IMR-90 (cell line): ENCODE results near the gene UBXN1. TPM values are rescaled to one million over a fixed set of nuclear protein-coding genes. Genes with fewer than 3 reads are reported as not detected.

ENCODE experiments used
- ATAC-seq: fragments of 200-7000 bp; cut with Tn5 transposase; 2 replicates; pipeline ENCODE4 v1.9.1; 2020; ENCODE audit warnings: low read depth, mild to moderate bottlenecking, moderate library complexity
- BruUV-seq: library from RNA; stranded (reverse); fragments of 400-500 nt; replicated peaks from 2 replicates; lab custom pipeline; 2021; lab: Mats Ljungman, UMichigan
- CTCF ChIA-PET: fragments of 300-600 bp; formaldehyde crosslinking; extraction: SDS; loops from one replicate; lab custom pipeline; 2021; ENCODE audit warnings: antibody characterized with exemption; lab: Yijun Ruan, JAX
- POLR2A ChIA-PET: fragments of 300-600 bp; sonication (Branson Sonifier 250); formaldehyde crosslinking; loops from one replicate; lab custom pipeline; 2022; ENCODE audit warnings: antibody characterized with exemption; ENCODE audit not compliant: unreplicated experiment; lab: Charles Lee
- DNase-seq: peaks from one replicate; pipeline ENCODE4 v3.0.0; 2013
- H2AFZ ChIP-seq: replicated peaks from 2 replicates; pipeline ENCODE3; 2013; ENCODE audit warnings: low read length, mild to moderate bottlenecking; ENCODE audit not compliant: poor library complexity
- H2AK5ac ChIP-seq: 2 replicates; pipeline ENCODE4 v1.6.1; 2013; ENCODE audit warnings: low read depth, low read length, inconsistent platforms
- H2AK9ac ChIP-seq: replicated peaks from 2 replicates; pipeline ENCODE3; 2013; ENCODE audit warnings: mild to moderate bottlenecking, low read depth, low read length, moderate library complexity; ENCODE audit not compliant: poor library complexity
- H2BK120ac ChIP-seq: 2 replicates; pipeline ENCODE4 v1.6.1; 2013; ENCODE audit warnings: low read depth, low read length, inconsistent platforms
- H2BK15ac ChIP-seq: 3 replicates; pipeline ENCODE4 v1.6.1; 2013; ENCODE audit warnings: low read depth, low read length, inconsistent platforms
- H2BK20ac ChIP-seq: 2 replicates; pipeline ENCODE4 v1.6.1; 2013; ENCODE audit warnings: low read depth, mild to moderate bottlenecking, inconsistent platforms, low read length, moderate library complexity
- H2BK5ac ChIP-seq: 2 replicates; pipeline ENCODE4 v1.6.1; 2013; ENCODE audit warnings: mild to moderate bottlenecking, low read depth, low read length, inconsistent platforms; ENCODE audit not compliant: poor library complexity, severe bottlenecking
- H3K14ac ChIP-seq: replicated peaks from 2 replicates; pipeline ENCODE4 v1.6.1; 2013; ENCODE audit warnings: low read depth, low read length, inconsistent platforms
- H3K18ac ChIP-seq: 2 replicates; pipeline ENCODE4 v1.6.1; 2013; ENCODE audit warnings: low read depth, low read length, control low read depth
- H3K23ac ChIP-seq: 2 replicates; pipeline ENCODE4 v1.6.1; 2013; ENCODE audit warnings: low read depth, low read length, inconsistent platforms
- H3K27ac ChIP-seq: 2 replicates; pipeline ENCODE4 v1.5.1; 2013; ENCODE audit warnings: mild to moderate bottlenecking, control low read depth, low read length; ENCODE audit not compliant: insufficient read depth
- H3K27me3 ChIP-seq: 2 replicates; pipeline ENCODE4 v1.6.1; 2013; ENCODE audit warnings: low read length; ENCODE audit not compliant: control insufficient read depth, insufficient read depth
- H3K36me3 ChIP-seq: 2 replicates; pipeline ENCODE4 v1.6.1; 2013; ENCODE audit warnings: low read length, mixed read lengths; ENCODE audit not compliant: control insufficient read depth, insufficient read depth
- H3K4ac ChIP-seq: 2 replicates; pipeline ENCODE4 v1.6.1; 2013; ENCODE audit warnings: low read depth, low read length, inconsistent platforms
- H3K4me1 ChIP-seq: 2 replicates; pipeline ENCODE4 v1.6.1; 2013; ENCODE audit warnings: low read length, mixed read lengths; ENCODE audit not compliant: control insufficient read depth, insufficient read depth
- H3K4me2 ChIP-seq: 2 replicates; pipeline ENCODE4 v1.6.1; 2013; ENCODE audit warnings: low read depth, mild to moderate bottlenecking, control low read depth, low read length, moderate library complexity
- H3K4me3 ChIP-seq: 2 replicates; pipeline ENCODE4 v1.5.1; 2013; ENCODE audit warnings: low read depth, mild to moderate bottlenecking, control low read depth, low read length, moderate library complexity; ENCODE audit not compliant: insufficient read depth
- H3K56ac ChIP-seq: 2 replicates; pipeline ENCODE4 v1.6.1; 2013; ENCODE audit warnings: low read length, inconsistent platforms; ENCODE audit not compliant: insufficient read depth; ENCODE audit errors: extremely low read depth
- H3K79me1 ChIP-seq, 2 experiments: 2 replicates each; pipeline ENCODE4 v1.6.1; 2013; ENCODE audit warnings: low read length in 2 of 2, inconsistent platforms in 1 of 2, low read depth in 1 of 2
- H3K9ac ChIP-seq: 2 replicates; pipeline ENCODE4 v1.6.1; 2013; ENCODE audit warnings: low read depth, low read length, control low read depth
- H3K9me1 ChIP-seq: 2 replicates; pipeline ENCODE4 v1.6.1; 2013; ENCODE audit warnings: low read length, inconsistent platforms; ENCODE audit not compliant: insufficient read depth
- H3K9me3 ChIP-seq: 2 replicates; pipeline ENCODE4 v1.6.1; 2013; ENCODE audit warnings: low read length; ENCODE audit not compliant: control insufficient read depth, insufficient read depth
- H4K20me1 ChIP-seq: 2 replicates; pipeline ENCODE4 v1.6.1; 2013; ENCODE audit warnings: low read length, inconsistent platforms; ENCODE audit not compliant: insufficient read depth
- H4K5ac ChIP-seq: 2 replicates; pipeline ENCODE4 v1.6.1; 2013; ENCODE audit warnings: mild to moderate bottlenecking, low read depth, low read length, control low read depth
- H4K8ac ChIP-seq, 2 experiments: 2 replicates each; pipeline ENCODE4 v1.6.1; 2013; ENCODE audit warnings: low read depth in 2 of 2, low read length in 2 of 2, control low read depth in 1 of 2, inconsistent platforms in 1 of 2
- H4K91ac ChIP-seq: 2 replicates; pipeline ENCODE4 v1.6.1; 2013; ENCODE audit warnings: low read depth, low read length, inconsistent platforms; ENCODE audit not compliant: insufficient read depth
- BHLHE40 ChIP-seq: fragments of 150-350 bp; IDR thresholded peaks from 2 replicates; pipeline ENCODE4 v1.6.1; 2016; ENCODE audit warnings: mild to moderate bottlenecking, low read depth, low read length
- CEBPB ChIP-seq: IDR thresholded peaks from 2 replicates; pipeline ENCODE4 v1.6.1; 2012; ENCODE audit warnings: low read depth, low read length, improper control_type of control experiment
- CHD1 ChIP-seq: IDR thresholded peaks from 2 replicates; pipeline ENCODE4 v1.6.1; 2012; ENCODE audit warnings: low read depth, low read length, improper control_type of control experiment
- CTCF ChIP-seq: conservative IDR thresholded peaks from 2 replicates; pipeline ENCODE4 v1.5.1; 2012; ENCODE audit warnings: mild to moderate bottlenecking, low read depth, low read length, improper control_type of control experiment
- ELK1 ChIP-seq: fragments of 150-350 bp; IDR thresholded peaks from 2 replicates; pipeline ENCODE4 v1.6.1; 2016; ENCODE audit warnings: low read depth, mild to moderate bottlenecking, low read length, moderate library complexity, borderline replicate concordance
- FOS ChIP-seq: fragments of 150-350 bp; IDR thresholded peaks from 2 replicates; pipeline ENCODE4 v1.6.1; 2016; ENCODE audit warnings: low read depth, low read length
- MAFK ChIP-seq: IDR thresholded peaks from 2 replicates; pipeline ENCODE4 v1.6.1; 2012; ENCODE audit warnings: low read depth, low read length, improper control_type of control experiment
- MAZ ChIP-seq: IDR thresholded peaks from 2 replicates; pipeline ENCODE4 v1.6.1; 2012; ENCODE audit warnings: low read depth, mild to moderate bottlenecking, low read length, improper control_type of control experiment, moderate library complexity, borderline replicate concordance
- MXI1 ChIP-seq: IDR thresholded peaks from 2 replicates; pipeline ENCODE4 v1.6.1; 2012; ENCODE audit warnings: low read depth, mild to moderate bottlenecking, low read length, moderate library complexity, borderline replicate concordance
- NFE2L2 ChIP-seq: fragments of 150-350 bp; IDR thresholded peaks from 2 replicates; pipeline ENCODE4 v1.6.1; 2016; ENCODE audit warnings: low read depth, mild to moderate bottlenecking, low read length
- POLR2A ChIP-seq: IDR thresholded peaks from 2 replicates; pipeline ENCODE4 v1.6.1; 2012; ENCODE audit warnings: mild to moderate bottlenecking, low read depth, low read length
- RAD21 ChIP-seq: IDR thresholded peaks from 2 replicates; pipeline ENCODE4 v1.6.1; 2012; ENCODE audit warnings: low read length, improper control_type of control experiment
- RCOR1 ChIP-seq: IDR thresholded peaks from 2 replicates; pipeline ENCODE4 v1.6.1; 2012; ENCODE audit warnings: mild to moderate bottlenecking, low read length, improper control_type of control experiment; ENCODE audit not compliant: insufficient replicate concordance
- RFX5 ChIP-seq: IDR thresholded peaks from 2 replicates; pipeline ENCODE4 v1.8.0; 2012; ENCODE audit warnings: low read depth, mild to moderate bottlenecking, low read length, moderate library complexity
- SMC3 ChIP-seq: fragments of 150-350 bp; IDR thresholded peaks from 2 replicates; pipeline ENCODE4 v1.6.1; 2016; ENCODE audit warnings: low read depth, mild to moderate bottlenecking, antibody characterized with exemption, low read length, moderate library complexity
- WGBS, 2 experiments: methylation state at CpG; one replicate each; pipeline versions ENCODE4 v1.1.5 to v1.1.7; 2013; ENCODE audit warnings: missing lambda C conversion rate in 2 of 2; ENCODE audit not compliant: insufficient read length in 1 of 2; ENCODE audit errors: extremely low coverage in 2 of 2; 5-methylcytosine and 5-hydroxymethylcytosine counted together
- dilution Hi-C: fragments of 300-500 bp; cut with HindIII; formaldehyde crosslinking; loops from one replicate; pipeline ENCODE4 v1.14.3; 2018; ENCODE audit warnings: low sequenced_read_pairs; ENCODE audit not compliant: unreplicated experiment
- in situ Hi-C: fragments of 300-500 bp; cut with MboI; formaldehyde crosslinking; loops from 3 replicates; pipeline ENCODE4 v1.14.3; 2019; ENCODE audit warnings: low sequenced_read_pairs, inconsistent platforms, mixed read lengths
- intact Hi-C: fragments of 100-400 bp; cut with micrococcal nuclease; formaldehyde crosslinking; loops from 2 replicates; pipeline ENCODE4 v1.10.0; 2022
- polyA plus RNA-seq, 3 experiments: library from polyadenylated mRNA; depleted of rRNA; stranded (reverse); fragments of >200 nt; gene quantifications; 2 replicates each; pipeline ENCODE4 v1.2.3, GENCODE V29; 2012; ENCODE audit warnings: low replicate concordance in 1 of 3
- total RNA-seq: library from RNA; depleted of rRNA; stranded (reverse); fragments of >200 nt; gene quantifications from 2 replicates; pipeline ENCODE4 v1.2.3, GENCODE V29; 2012
- TF ChIP-seq, protein P1 (sequence below): fragments of 150-350 bp; IDR thresholded peaks from 2 replicates; pipeline ENCODE4 v1.6.1; 2017; ENCODE audit warnings: mild to moderate bottlenecking, antibody characterized with exemption, low read length, low read depth

The UBXN1 gene
- total and polyA plus RNA-seq, 2 of the 4 experiments (the other 2 are of a cell fraction), result 50.0 to 81.6 TPM

DNA sequence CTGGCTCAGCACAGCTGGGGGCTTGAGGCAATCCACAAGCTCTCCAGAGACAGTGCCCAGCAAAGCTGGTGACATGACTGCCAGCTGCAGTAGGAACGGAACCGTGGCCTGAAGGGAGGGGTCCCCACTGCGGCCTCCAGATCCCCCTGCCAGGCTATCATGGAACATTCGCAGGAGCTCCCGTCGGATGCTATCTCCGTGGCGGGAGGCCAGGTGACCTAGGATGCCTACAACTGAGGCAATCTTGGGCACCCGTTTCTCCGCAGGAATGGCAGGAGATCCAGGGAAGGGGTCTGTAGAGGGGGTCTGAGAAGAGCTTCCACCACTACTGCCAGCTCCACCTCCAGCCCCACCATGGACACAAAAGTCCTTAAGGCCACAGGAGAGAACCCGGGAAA lies 29.9 kb downstream of the UBXN1 start:
- no TSS peak for BruUV-seq
- Histone ChIP-seq H3K56ac (no peak overlapping the region), H3K18ac (no peak overlapping the region), H2BK15ac (no peak overlapping the region), H3K27me3 (no peaks in the 10 kb centered on the region), H3K27ac (no peak overlapping the region), H3K4me2 (no peak overlapping the region), H3K9me3 (no peaks in the 10 kb centered on the region), H4K20me1 (peaks cover 17% of the 10 kb centered on the region), H2BK120ac (no peak overlapping the region), H3K4me3 (no peak overlapping the region), H2BK5ac (no peak overlapping the region), H3K79me1 (peaks cover 6 to 57% of the 10 kb centered on the region in 2 experiments), H3K9ac (no peak overlapping the region), H2BK20ac (no peak overlapping the region), H3K9me1 (0 out of 2 replicates have a peak, but pooled peaks cover 6% of the 10 kb centered on the region), H3K4me1 (peaks cover 8% of the 10 kb centered on the region), H4K5ac (no peak overlapping the region), H2AK5ac (no peak overlapping the region), H3K14ac (no peak overlapping the region), H2AFZ (no peak overlapping the region), H3K23ac (no peak overlapping the region), H3K36me3 (peaks cover 32% of the 10 kb centered on the region), H4K91ac (no peak overlapping the region), H2AK9ac (no peak overlapping the region), H4K8ac (no peak overlapping the region), H3K4ac (no peak overlapping the region)
- DNase-seq, result no peak
- ChIA-PET POLR2A (interaction anchor here (1.3 kb wide), 1 partner anchor 17 kb away, joined by 5 read pairs; the partner anchor contains the start of gene CSKMT), CTCF (no interaction called here)
- in situ Hi-C loops, result no loop called here
- no peak for ATAC-seq
- intact Hi-C loops, result no loop called here
- 84% methylated on average over 9 of the region's 11 CpGs; no CpG with 5 or more reads in 1 of the 2 experiments for WGBS, 2 experiments
- dilution Hi-C loops, result no loop called here
- TF ChIP-seq SMC3, result no peak
- no peak for TF ChIP-seq CEBPB
- TF ChIP-seq FOS, result no peak
- TF ChIP-seq CHD1, result no peak
- no peak for TF ChIP-seq CTCF
- no peak for TF ChIP-seq RFX5
- TF ChIP-seq MAZ, result no peak
- TF ChIP-seq MAFK, result no peak
- no peak for TF ChIP-seq ELK1
- no peak for TF ChIP-seq POLR2A
- TF ChIP-seq RAD21, result no peak
- TF ChIP-seq RCOR1, result no peak
- no peak for TF ChIP-seq NFE2L2
- no peak for TF ChIP-seq MXI1
- TF ChIP-seq, protein P1, sequence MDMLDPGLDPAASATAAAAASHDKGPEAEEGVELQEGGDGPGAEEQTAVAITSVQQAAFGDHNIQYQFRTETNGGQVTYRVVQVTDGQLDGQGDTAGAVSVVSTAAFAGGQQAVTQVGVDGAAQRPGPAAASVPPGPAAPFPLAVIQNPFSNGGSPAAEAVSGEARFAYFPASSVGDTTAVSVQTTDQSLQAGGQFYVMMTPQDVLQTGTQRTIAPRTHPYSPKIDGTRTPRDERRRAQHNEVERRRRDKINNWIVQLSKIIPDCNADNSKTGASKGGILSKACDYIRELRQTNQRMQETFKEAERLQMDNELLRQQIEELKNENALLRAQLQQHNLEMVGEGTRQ, result no peak
- TF ChIP-seq BHLHE40, result no peak
